Panc1 (cell line): Measurements from ENCODE around the gene KIDINS220. TPM values are rescaled to one million over a fixed set of nuclear protein-coding genes. Genes with fewer than 3 reads are reported as not detected.
A peak's percentile ranks its signal among the peaks of the same experiment; 100 is the strongest.

ENCODE experiments used
- ATAC-seq: fragments of 200-7000 bp; cut with Tn5 transposase; 2 replicates; pipeline ENCODE4 v1.9.1; 2020; ENCODE audit warnings: mild to moderate bottlenecking, moderate library complexity
- BruUV-seq: library from RNA; stranded (reverse); fragments of 400-500 nt; replicated peaks from 2 replicates; lab custom pipeline; 2021; lab: Mats Ljungman, UMichigan
- CTCF ChIA-PET: fragments of 300-600 bp; sonication (Branson Sonifier 250); formaldehyde crosslinking; loops from one replicate; lab custom pipeline; 2022; ENCODE audit warnings: antibody characterized with exemption; lab: Charles Lee
- POLR2A ChIA-PET: fragments of 300-600 bp; sonication (Branson Sonifier 250); formaldehyde crosslinking; loops from one replicate; lab custom pipeline; 2022; ENCODE audit warnings: antibody characterized with exemption; lab: Charles Lee
- DNase-seq: peaks from one replicate; pipeline ENCODE4 v3.0.0-alpha.2; 2010; ENCODE audit warnings: low read depth, low spot score
- H3K27ac ChIP-seq: 2 replicates; pipeline ENCODE4 v1.5.1; 2011; ENCODE audit warnings: mild to moderate bottlenecking, low read length, inconsistent platforms
- H3K27me3 ChIP-seq: fragments of 200-500 bp; sonication (Bioruptor generic); 2 replicates; pipeline ENCODE4 v1.6.0; 2014; ENCODE audit warnings: low read length, inconsistent platforms; ENCODE audit not compliant: control insufficient read depth, insufficient read depth
- H3K36me3 ChIP-seq: fragments of 200-500 bp; sonication (Bioruptor generic); 2 replicates; pipeline ENCODE4 v1.5.1; 2014; ENCODE audit warnings: inconsistent platforms, mild to moderate bottlenecking, low read length, moderate library complexity; ENCODE audit not compliant: control insufficient read depth, insufficient read depth
- H3K4me1 ChIP-seq: 2 replicates; pipeline ENCODE4 v1.5.1; 2011; ENCODE audit warnings: inconsistent platforms, mild to moderate bottlenecking, low read length, moderate library complexity; ENCODE audit not compliant: control insufficient read depth, insufficient read depth
- H3K4me3 ChIP-seq, 2 experiments: 2 replicates each; pipeline ENCODE4 v1.5.1; 2011 to 2012; ENCODE audit warnings: low read depth in 2 of 2, low read length in 2 of 2, mild to moderate bottlenecking in 2 of 2, inconsistent platforms in 1 of 2, moderate library complexity in 1 of 2
- H3K9me3 ChIP-seq: fragments of 200-500 bp; sonication (Bioruptor generic); 2 replicates; pipeline ENCODE4 v1.5.1; 2014; ENCODE audit warnings: low read depth, mild to moderate bottlenecking, inconsistent platforms, low read length, moderate library complexity; ENCODE audit not compliant: control insufficient read depth, insufficient read depth
- CTCF ChIP-seq: fragments of 450-650 bp; IDR thresholded peaks from 2 replicates; pipeline ENCODE4 v1.5.1; 2017; ENCODE audit warnings: mild to moderate bottlenecking
- POLR2AphosphoS5 ChIP-seq: IDR thresholded peaks from 2 replicates; pipeline ENCODE4 v1.6.1; 2012; ENCODE audit warnings: mild to moderate bottlenecking, low read depth, low read length, moderate library complexity
- REST ChIP-seq, 2 experiments: IDR thresholded peaks; 2 replicates each; pipeline ENCODE4 v1.6.1; 2011 to 2012; ENCODE audit warnings: low read depth in 2 of 2, control low read depth in 1 of 2, low read length in 1 of 2, mild to moderate bottlenecking in 1 of 2, moderate library complexity in 1 of 2; ENCODE audit not compliant: insufficient read depth in 1 of 2
- SIN3A ChIP-seq: IDR thresholded peaks from 2 replicates; pipeline ENCODE4 v1.6.1; 2012; ENCODE audit warnings: low read depth, mild to moderate bottlenecking, low read length, moderate library complexity, borderline replicate concordance; ENCODE audit not compliant: insufficient read depth
- TCF7L2 ChIP-seq: IDR thresholded peaks from 2 replicates; pipeline ENCODE4 v1.6.1; 2011; ENCODE audit warnings: mild to moderate bottlenecking, low read depth, low read length, inconsistent platforms
- in situ Hi-C: cut with HindIII; loops from 2 replicates; pipeline ENCODE4 v1.10.0; 2016; ENCODE audit warnings: low sequenced_read_pairs, low pct_unique_long_range_greater_than_20kb
- intact Hi-C: fragments of 100-400 bp; cut with micrococcal nuclease; formaldehyde crosslinking; loops from one replicate; pipeline ENCODE4 v1.10.0; 2022; ENCODE audit not compliant: unreplicated experiment
- total RNA-seq: library from RNA; stranded (reverse); gene quantifications from one replicate; pipeline ENCODE4 v1.2.1, GENCODE V29; 2021; ENCODE audit not compliant: unreplicated experiment

The KIDINS220 gene
- total RNA-seq, 1 experiment from 2014 or later, result 39.3 TPM

GRCh38 chr2:8884812-8885211, 47.4 kb upstream of the KIDINS220 start:
- POLR2A ChIA-PET, result no interaction called here
- Histone ChIP-seq H3K27me3 (no peaks in the 10 kb centered on the region), H3K9me3 (no peaks in the 10 kb centered on the region), H3K4me1 (no peaks in the 10 kb centered on the region), H3K27ac (no peak overlapping the region), H3K36me3 (no peaks in the 10 kb centered on the region), H3K4me3 (no peak overlapping the region)
- TF ChIP-seq TCF7L2 (no peak), CTCF (no peak), POLR2AphosphoS5 (no peak), REST (IDR thresholded peaks at IDR 0.05; ENCODE audit: insufficient read depth in 1 of 2, low read depth in 2 of 2, low read length in 1 of 2) (no peak), SIN3A (no peak)
- CTCF ChIA-PET, result interaction anchor here (0.5 kb wide), 1 partner anchor 253 kb away, joined by 5 read pairs; no protein-coding TSS in a partner anchor
- DNase-seq, result no peak
- intact Hi-C loops (no loop called here), in situ Hi-C loops (no loop called here)
- ATAC-seq, result no peak
- no TSS peak for BruUV-seq

- peak; percentile 59 for TF ChIP-seq CTCF
- no peak for TF ChIP-seq POLR2AphosphoS5
- no peak for ATAC-seq
- no peaks in the 10 kb centered on the region for H3K4me1 ChIP-seq
- ChIA-PET POLR2A (no interaction called here), CTCF (interaction anchor here (0.6 kb wide), 1 partner anchor 486 kb away, joined by 5 read pairs; no protein-coding TSS in a partner anchor)
- no peak overlapping the region for H3K27ac ChIP-seq
- H3K4me3 ChIP-seq, result no peak overlapping the region
- H3K9me3 ChIP-seq, result no peaks in the 10 kb centered on the region
- no peaks in the 10 kb centered on the region for H3K27me3 ChIP-seq
- BruUV-seq, result no TSS peak
- H3K36me3 ChIP-seq, result no peaks in the 10 kb centered on the region
- intact Hi-C loops, result no loop called here
- no peak for DNase-seq
- in situ Hi-C loops, result no loop called here
Measured at GRCh38 chr2:8882094-8882493, 44.7 kb upstream of the KIDINS220 start.
